ENCODE results near the gene PIEZO2. TPM values are rescaled to one million over a fixed set of nuclear protein-coding genes. Genes with fewer than 3 reads are reported as not detected.

PIEZO2 gene
- total and polyA plus RNA-seq, 12 donors, result 0.07 to 1.4 (median 0.25) TPM; not detected in 1

DNA sequence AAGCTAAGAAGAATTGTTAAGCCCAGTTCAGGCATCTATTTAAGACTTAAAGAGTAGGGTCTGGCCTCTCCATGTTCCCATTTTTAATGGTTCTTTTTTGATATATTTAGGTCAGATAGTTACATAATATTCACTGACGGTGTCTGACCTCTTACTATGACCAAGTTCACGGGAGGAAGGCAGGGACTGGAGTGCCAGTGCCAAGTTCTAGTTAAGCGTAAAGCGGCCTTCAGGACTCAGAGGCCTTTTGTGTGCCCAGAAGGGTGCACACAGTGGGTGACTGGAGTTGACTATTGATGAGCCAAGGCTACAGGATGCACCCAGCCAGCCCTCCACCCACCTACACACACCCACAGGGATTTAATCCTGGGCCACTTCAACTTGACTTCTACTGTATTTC is 290.9 kb downstream of the PIEZO2 start:
- H3K9me3 ChIP-seq, result no peaks in the 10 kb centered on the region
- intact Hi-C loops (cut with DNase I), result loop anchor here in 3 of 10 donors (10.0 kb wide), 3 partner anchors 296 to 696 kb away; no protein-coding TSS in a partner anchor

DNA sequence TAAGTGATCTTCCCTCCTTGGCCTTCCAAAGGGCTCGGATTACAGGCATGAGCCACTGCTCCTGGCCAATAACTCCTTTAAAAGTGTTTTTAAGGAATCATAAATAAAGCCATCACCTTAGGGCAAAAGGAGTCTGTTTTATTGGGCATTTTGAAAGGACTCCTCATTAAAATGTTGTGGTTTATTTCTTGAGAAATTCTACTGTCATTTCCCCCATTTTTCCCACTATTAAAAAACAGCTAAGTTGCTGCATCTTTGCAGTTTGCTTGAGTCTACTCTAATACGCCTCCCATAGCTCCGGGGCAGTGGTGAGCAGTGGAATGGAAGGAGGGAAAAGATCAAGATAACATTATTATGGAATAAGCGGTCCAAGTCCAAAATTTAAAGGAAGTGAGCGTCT is 293.2 kb downstream of the PIEZO2 start:
- intact Hi-C loops (cut with DNase I), result loop anchor here in 3 of 10 donors (10.0 kb wide), 3 partner anchors 299 to 699 kb away; no protein-coding TSS in a partner anchor
- WGBS, 2 donors, result 67 to 79% methylated on average over 5 of the region's 5 CpGs
- no peak for ATAC-seq

More for the DNA sequence above, 290.9 kb downstream of the PIEZO2 start:
- ATAC-seq (no peak), DNase-seq (no peak)
- Histone ChIP-seq H3K4me3 (no peak overlapping the region), H3K4me1 (no peaks in the 10 kb centered on the region), H3K27ac (no peak overlapping the region), H3K36me3 (no peaks in the 10 kb centered on the region), H3K27me3 (peaks cover 0 to 13% (median 0%) of the 10 kb centered on the region in 7 donors)
- TF ChIP-seq, protein P1, sequence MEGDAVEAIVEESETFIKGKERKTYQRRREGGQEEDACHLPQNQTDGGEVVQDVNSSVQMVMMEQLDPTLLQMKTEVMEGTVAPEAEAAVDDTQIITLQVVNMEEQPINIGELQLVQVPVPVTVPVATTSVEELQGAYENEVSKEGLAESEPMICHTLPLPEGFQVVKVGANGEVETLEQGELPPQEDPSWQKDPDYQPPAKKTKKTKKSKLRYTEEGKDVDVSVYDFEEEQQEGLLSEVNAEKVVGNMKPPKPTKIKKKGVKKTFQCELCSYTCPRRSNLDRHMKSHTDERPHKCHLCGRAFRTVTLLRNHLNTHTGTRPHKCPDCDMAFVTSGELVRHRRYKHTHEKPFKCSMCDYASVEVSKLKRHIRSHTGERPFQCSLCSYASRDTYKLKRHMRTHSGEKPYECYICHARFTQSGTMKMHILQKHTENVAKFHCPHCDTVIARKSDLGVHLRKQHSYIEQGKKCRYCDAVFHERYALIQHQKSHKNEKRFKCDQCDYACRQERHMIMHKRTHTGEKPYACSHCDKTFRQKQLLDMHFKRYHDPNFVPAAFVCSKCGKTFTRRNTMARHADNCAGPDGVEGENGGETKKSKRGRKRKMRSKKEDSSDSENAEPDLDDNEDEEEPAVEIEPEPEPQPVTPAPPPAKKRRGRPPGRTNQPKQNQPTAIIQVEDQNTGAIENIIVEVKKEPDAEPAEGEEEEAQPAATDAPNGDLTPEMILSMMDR (IDR thresholded peaks at IDR 0.05), result no peak
- WGBS, 2 donors, result 89 to 98% methylated on average over 4 of the region's 4 CpGs

DNA sequence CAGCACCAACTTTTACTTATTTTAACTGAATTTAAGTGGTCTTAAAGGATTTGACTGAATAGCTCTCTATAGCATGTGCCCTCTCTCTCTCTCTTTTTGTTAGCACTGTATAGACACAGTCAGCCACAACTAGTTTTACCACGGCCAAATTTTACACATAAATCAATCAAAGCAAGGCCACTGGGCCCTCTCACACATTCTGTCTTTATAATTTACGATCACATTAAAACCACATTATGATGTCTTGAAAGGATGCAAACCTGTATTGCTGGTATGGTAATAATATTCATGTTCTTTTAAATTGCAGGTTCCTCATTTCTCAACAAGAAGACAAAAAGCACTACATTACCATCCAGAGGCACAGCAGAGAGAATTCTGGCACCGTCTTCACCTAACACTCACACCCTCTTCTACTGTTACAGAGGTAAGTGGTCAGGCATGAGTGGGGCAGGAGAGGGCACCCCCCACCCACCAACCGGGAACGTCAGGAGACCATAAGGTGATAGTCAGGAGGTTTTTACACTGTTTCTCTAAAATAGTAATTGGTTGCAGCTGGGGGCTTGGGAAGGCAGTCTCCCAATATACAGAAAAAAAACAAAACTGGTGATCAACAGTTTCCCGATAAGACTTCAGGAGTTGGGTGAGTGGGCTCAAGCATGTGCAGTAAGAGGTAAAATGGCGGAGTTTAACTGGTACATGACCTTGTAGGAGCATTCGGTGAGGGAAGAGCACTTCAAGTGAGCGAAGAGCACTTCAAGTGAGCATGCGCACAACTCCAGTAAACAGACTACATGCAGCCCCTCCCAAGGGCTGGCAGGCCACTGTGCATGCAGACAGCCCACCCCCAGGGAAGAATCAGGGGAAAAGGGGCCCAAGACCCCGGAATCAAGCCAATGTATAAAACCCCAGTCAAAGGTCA is 296.7 kb downstream of the PIEZO2 start:
- peaks cover 0 to 19% (median 0%) of the 10 kb centered on the region in 7 donors for H3K27me3 ChIP-seq
- ATAC-seq, result no peak
- no peaks in the 10 kb centered on the region for H3K9me3 ChIP-seq
- H3K27ac ChIP-seq, result no peak overlapping the region
- no peak overlapping the region for H3K4me3 ChIP-seq
- no peaks in the 10 kb centered on the region for H3K4me1 ChIP-seq
- WGBS, 2 donors, result 87 to 90% methylated on average over 11 of the region's 11 CpGs
- DNase-seq, result no peak
- H3K36me3 ChIP-seq, result no peaks in the 10 kb centered on the region
- intact Hi-C loops (cut with DNase I), result loop anchor here (2.0 to 10.0 kb wide), 9 partner anchors 186 to 702 kb away; partner anchors contain the start of gene PIEZO2 (in 1 of the 10)
- TF ChIP-seq, protein P1 (IDR thresholded peaks at IDR 0.05), result no peak

More for the DNA sequence above, 293.2 kb downstream of the PIEZO2 start:
- no peaks in the 10 kb centered on the region for H3K9me3 ChIP-seq
- no peaks in the 10 kb centered on the region for H3K4me1 ChIP-seq
- H3K27me3 ChIP-seq, result peaks cover 0 to 13% (median 0%) of the 10 kb centered on the region in 7 donors
- H3K4me3 ChIP-seq, result no peak overlapping the region
- TF ChIP-seq, protein P1 (IDR thresholded peaks at IDR 0.05), result no peak
- no peak for DNase-seq
- H3K27ac ChIP-seq, result no peak overlapping the region
- H3K36me3 ChIP-seq, result no peaks in the 10 kb centered on the region

DNA sequence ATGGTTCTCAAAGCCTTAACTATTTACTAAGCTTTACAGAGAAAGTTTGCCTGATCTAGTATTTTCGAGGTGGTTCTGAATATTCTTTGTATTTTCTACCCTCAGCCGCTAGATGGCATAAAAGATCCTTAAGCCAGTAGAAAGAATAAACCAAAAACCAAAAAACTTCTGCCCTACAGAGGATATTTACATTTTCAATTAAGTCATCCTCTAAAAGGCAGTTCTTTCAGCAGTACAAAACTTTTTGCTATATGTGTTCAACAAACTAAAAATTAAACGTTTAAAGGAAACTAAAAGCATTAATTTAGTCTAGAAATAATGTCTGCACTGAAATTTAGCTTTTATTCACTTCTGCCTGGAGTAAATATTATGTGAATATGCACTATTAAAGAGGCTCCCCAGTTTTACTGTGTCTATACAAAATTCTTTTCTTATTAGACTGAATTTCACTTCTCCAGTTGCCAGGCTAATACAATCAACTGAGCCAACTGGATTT is 297.5 kb downstream of the PIEZO2 start:
- DNase-seq (no peak), ATAC-seq (no peak)
- intact Hi-C loops (cut with DNase I), result loop anchor here (2.0 to 10.0 kb wide), 10 partner anchors 187 to 703 kb away; partner anchors contain the start of gene PIEZO2 (in 1 of the 10)
- no peaks in the 10 kb centered on the region for H3K4me1 ChIP-seq
- H3K27ac ChIP-seq, result no peak overlapping the region
- H3K9me3 ChIP-seq, result no peaks in the 10 kb centered on the region
- H3K27me3 ChIP-seq, result peaks cover 0 to 19% (median 0%) of the 10 kb centered on the region in 7 donors
- WGBS, 2 donors, result 1 to 2% methylated on average over 3 of the region's 3 CpGs
- no peak overlapping the region for H3K4me3 ChIP-seq
- TF ChIP-seq, protein P1 (IDR thresholded peaks at IDR 0.05), result peak; percentile 46 to 85 (median 74)
- no peaks in the 10 kb centered on the region for H3K36me3 ChIP-seq
